GM19324 (cell line): ENCODE measurements around the gene EGFR.

Experiments
- ATAC-seq: cut with Tn5 transposase; IDR thresholded peaks from one replicate; pipeline ENCODE4 v1.9.1; 2021; ENCODE audit warnings: mild to moderate bottlenecking, moderate library complexity; ENCODE audit not compliant: unreplicated experiment, low FRiP score

The EGFR gene

DNA sequence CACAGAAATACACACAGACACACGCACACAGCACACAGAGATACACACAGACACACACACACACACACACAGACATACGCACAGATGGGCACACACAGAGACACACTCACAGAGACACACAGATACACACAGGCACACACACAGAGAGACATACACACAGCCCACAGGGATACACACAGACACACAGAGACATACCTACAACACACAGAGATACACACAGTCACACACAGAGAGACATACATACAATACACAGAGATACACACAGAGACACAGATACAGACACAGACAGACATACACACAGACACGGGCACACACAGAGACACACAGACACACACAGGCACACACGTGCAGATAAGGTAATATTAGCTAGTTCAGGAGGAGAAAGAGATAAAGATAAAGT lies 76.9 kb downstream of the EGFR start:
- no peak for ATAC-seq

DNA sequence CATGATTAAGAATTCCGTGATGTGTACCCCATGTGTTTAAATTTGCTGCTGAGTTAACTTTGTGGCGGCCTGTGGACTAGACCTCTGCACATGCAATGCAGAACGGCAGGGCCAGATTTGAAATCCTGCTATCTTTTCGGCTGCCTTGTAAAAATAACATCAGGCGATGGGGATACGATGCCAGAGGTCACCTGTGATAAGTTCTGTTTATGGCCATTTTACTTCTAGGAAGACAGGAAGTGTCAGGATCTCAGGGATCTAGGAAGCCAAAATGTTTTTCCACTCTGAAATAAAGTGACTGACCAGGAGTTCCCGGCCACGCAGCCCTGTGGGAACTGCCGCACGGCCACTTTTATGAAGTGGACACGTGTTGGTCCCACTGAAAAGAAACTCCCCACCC lies 77.5 kb downstream of the EGFR start:
- no peak for ATAC-seq

DNA sequence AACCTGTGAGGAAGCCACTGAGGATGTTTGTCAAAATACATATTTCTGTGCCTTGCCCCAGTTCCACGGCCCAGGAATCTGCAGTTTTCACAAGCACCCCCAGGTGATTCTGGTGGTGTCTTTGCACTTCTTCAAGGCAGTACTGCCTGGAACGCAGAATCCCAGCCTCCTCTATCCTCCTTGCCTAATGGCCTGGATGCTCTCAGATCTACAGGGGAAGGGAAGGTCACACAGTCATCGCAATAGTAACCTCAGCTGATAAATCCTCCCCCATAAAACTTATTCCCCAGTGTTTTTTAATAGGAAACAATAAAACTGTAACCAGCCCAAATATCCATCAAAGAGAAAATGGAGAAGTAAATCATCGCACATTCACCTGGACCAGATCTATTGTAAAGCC lies 78.3 kb downstream of the EGFR start:
- ATAC-seq: no peak

DNA sequence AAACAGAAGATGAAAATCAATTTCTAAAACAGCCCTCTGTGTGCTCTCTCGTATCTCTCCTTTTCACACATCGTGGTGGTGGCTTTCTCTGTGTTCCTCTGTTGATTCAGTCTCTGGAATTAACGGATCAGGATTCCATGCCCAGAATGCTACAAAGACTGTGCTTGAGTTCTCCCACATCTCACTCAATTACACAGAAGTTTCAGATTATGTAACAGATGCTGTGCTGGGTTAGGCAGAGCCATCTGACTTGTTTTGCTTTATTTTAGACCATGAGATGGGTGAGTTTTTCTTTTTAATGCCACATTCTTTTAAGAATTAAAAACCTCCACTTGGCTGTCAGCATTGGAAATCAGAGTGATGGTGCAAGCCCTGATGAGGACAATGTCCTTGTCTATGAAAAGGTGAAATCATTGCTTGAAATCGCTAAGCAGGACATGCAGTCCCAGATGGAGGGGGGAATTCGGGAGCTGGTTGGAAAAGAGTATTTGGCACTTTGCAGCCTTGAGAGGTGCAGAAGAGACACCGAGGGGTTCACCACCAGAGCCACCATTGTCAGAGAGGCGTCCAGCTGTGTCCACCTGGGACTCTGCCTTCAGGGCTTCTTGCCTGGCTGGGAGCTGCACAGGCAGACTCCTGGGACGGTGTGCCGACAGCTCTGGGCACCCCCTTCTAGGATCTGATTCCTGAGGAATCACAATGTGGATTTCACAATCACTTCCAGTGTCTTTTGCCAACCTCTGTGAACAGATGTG lies 80.4 kb downstream of the EGFR start:
- no peak for ATAC-seq

DNA sequence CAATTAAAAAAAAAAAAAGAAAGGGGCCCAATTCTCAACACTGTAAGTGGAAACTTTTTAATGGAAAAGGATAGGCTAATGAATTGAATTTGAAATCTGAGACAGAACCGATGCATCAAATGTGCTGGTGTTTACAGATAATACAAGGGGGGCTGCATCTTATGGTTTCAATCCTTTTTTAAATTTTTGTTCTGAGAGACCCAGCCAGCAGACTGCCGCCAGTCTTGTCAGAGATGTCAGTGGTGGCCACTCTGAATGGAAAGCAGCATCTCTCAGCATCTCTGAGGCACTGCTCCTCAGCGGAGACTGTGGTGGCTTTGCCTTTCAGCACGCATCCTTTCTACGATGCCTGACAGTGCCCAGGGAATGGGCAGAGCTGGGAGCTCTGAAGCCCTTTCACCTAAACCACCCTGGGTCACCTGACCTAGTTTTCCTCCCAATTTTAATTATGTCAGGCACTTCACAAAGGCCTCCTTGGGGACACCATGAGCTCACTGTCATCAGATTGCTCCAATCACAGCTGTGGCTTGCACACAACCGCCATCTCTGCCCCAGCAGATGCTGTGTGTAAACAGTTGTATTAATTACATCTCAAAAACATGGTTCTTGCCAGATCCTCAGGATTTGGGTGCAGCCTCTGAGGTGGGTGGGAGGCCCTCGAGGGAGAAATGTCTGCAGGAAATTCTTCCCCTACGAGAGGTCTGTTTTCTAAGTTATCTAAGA lies 81.2 kb downstream of the EGFR start:
- ATAC-seq: no peak

DNA sequence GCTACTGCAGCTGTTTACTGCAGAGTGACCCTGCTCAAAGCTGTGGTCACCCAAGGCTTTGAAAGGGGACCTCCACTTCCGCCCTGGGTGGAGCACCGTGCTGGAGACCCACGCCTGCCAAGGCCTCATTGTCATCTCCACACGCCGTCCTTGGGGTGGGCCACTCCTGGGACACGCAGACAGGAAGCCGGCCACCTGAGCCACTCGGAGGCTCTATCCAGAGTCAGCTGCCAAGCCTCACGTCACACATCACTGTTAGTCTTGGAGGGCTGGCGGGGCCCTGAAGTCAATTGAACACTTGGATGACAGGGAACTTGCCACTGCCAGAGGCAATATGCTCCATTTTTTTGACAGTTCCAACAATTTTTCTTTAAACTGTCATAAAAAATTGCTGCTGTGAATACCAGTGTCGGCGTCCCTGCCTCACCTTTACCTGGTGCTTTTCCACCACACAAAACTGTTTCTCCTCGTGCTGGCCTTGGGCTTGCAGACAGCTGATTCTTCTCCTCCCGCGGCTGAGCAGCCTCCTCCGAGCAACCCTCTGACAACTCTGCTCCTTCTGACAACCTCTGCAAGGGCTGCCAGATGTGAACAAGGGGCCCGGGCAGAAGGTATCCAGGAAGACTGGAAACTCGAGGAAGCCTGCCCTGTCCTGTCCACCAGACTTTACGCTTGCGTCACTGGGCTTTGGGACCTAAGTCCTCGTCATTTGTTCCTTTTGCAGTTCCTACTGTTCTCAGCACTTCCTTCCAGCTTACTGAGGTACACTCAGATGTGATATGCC lies 81.9 kb downstream of the EGFR start:
- ATAC-seq: no peak

DNA sequence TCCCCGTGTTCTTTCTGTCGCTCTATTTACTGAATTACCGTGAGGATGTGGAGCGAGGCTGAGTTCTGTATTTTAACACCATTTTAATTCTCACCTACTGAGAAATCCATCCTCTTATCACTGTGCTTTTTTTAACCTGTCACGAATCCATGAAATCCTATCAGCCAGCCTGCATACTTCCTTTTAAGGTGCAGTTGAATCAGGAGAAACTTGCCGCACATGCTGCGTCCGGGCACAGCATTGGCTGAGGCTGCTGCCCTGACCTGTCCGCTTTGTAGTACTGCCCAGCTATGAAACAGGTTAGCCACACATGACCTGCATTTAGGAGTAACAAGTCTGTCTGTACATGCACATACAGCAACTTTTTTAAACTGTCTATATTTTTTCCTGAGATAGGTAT lies 82.5 kb downstream of the EGFR start:
- no peak for ATAC-seq

DNA sequence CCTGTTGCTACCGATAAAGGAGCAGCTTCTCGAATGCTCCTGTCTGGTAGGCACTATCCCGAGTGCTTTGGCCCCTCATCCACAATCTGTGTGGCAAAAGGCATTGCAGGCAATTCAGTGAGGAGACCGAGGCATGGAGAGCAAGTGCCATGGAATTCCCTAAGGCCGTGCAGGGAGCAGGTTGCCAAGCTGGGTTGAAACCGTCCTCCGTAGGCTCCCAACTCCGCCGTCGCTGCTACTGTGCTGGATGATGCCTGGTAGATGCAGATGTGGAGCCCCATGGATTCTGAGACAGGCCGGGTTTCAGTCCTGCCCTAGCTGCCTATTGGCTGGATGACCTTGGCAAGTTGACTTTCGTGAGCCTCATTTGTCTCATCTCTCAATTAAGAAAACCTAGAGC lies 85.3 kb downstream of the EGFR start:
- ATAC-seq: no peak

DNA sequence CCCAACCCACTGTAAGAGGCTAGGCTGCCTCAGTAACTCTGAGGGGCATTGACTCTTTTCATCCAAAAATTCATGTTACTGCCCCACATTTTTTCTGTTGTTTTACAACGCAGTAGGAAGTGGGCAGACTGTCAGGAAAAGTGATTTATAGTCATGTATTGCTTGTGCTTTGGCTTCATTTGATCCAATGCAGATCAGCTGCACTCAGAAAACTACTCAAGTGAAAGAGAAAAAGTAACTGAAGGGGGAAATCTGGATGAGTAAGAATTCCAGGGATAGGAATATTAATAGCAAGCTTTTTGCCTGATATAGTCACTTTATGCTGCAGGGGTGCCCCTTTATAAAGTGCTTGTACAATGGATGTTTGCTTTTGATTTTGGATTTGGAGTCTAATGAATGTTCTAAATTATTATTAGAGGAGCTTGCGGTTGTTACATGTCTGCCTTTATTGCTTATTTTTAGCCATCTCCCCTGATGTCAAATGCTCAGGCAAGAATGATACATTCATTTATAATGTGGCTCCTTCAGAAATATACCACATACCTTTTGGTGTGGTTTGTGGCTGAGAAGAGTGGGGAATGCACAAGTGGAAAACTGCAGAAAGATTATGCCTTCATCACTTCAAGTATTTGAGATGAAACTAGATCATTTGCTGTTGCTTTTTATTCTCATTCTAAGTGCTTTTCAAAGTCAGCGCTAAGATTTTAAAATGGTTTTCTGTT lies 86.1 kb downstream of the EGFR start:
- no peak for ATAC-seq

DNA sequence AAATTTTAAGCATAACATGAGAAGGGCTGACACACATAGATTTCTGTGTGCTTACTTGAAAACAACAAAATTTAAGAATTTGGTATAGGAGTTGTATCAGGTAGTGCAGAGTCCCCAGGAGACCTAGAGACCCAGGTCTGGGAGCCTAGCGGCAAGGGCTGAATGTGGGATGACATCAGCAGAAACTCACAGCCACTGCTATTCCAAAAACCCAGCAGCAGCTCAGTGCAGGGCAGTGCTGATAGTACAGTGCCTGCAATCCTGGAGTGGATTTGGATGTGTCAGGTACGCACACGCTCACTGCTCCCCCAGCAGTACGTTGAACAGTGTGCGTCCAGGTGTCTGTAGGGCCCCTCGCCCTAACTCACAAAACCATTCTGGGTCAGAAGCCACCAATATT lies 87.1 kb downstream of the EGFR start:
- no peak for ATAC-seq

DNA sequence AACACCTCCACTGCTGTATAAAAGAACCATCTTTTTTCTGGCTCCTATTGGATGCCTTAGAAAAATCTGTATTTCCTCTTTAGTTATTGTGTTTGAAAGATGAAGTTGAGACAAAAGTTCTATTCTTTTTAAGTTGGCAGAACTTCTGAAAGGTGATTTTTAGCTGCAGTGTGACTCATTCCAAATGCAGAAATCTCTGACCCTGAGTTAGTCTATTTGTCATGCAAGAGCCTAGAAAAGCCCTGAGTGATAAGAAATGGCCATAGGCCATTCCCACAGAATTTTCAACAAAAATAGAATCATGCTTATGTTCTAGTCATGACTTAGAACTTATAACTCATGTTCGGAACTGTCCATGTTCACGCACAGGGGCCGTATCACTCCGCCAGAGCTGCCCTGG lies 89.1 kb downstream of the EGFR start:
- ATAC-seq: no peak

DNA sequence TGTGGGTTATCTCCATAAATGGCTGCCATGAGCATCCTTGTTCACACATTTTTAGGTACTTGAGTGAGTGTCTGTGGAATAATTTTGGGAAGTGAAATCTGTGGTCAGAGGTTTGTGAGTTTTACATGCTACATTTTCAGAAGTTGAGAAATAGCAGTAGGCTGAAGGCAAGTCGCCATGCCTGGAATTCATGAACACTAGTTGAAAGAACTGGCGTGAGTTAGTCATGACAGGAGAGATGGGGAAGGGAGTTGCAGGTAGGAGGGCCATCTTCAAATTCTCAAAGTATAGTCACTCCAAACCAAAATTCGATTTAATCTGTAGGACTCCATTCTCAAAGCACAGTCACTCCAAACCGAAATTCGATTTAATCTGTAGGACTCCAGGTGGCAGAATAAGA lies 89.6 kb downstream of the EGFR start:
- no peak for ATAC-seq

DNA sequence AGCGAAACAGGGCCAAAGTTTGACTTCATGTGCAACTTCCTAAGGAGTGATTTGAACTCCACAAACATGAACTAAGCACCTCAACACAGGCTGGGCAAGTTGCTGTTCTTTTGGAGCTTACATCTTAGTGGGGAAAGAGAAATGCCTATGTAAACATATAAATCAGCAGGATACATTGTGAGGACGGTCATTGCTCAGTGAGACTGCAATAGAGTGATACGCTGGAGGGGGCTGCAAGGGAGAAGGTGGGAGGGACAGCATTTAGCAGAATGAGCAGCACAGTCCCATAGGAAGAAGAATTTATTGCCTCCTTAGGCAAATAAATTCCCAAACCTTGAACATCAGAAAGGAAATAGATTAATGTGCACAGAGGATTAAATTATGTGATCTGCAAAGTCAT lies 90.0 kb downstream of the EGFR start:
- no peak for ATAC-seq

DNA sequence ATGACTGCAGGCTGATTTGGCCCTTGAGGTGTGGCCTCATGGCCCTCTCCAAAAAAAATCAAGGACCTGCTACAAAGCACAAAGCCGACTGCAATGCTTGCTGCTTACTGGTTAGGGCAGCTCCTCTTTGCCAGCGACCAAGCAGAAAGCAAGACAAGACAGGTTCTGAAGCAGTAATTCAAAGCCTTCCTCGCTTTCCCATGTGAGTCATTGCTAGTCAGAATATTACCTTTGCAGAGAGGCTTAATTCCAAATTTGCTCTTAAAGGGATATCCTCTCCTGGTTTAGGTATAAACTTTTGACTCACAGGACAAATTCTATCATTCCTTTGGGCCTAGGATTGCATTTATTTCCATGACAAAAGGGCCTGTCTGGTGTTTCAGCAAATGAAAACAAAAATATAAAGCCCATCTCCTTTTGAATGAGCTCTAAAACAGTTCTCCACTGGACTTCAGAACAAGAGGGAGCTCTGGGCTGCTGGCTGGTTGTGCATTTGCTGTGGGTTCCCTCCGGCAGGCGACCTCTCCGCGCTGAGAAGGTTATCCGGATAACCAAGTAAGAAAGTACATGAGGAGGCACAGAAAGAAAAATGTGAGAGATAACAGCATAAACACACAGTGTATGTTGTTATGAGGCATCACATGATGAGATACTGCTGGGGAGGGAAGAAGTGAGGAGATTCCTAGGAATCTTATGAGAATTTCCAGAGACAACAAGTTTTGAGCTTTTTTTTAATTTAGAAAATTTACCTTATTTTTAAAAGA lies 90.8 kb downstream of the EGFR start:
- no peak for ATAC-seq

DNA sequence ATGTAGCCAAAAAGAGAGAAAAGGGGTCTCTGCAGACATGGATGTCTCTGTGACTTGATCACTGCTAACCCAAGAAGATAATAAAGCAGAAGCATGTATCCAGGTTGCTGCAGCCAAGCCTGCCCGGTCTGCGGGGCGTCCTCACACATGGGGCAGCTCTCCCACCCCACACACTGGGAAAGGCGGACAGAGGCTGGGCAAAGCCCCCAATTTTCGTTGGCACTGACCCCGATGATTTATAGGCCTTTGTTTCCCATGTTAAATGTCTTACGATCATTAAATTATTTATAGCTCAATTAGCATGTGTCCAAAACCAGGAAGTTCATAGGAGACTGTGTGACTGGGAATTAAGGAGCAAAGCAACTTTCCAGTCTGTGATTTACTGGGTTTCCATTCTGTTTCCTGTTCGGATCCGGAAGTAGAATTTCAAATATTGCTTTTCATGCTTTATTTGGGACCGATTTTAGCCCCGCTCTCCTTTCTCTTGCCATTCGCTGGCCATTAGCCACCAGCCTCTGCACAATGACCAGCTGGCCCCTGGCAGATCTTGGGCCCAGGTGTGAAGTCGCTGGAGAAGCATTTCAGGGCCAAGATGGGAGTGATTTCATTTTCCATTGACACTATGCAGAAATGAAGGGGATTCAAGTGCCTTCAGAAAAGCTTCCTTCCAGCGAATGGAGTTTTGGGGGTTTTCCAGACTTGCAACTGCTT lies 91.6 kb downstream of the EGFR start:
- no peak for ATAC-seq

DNA sequence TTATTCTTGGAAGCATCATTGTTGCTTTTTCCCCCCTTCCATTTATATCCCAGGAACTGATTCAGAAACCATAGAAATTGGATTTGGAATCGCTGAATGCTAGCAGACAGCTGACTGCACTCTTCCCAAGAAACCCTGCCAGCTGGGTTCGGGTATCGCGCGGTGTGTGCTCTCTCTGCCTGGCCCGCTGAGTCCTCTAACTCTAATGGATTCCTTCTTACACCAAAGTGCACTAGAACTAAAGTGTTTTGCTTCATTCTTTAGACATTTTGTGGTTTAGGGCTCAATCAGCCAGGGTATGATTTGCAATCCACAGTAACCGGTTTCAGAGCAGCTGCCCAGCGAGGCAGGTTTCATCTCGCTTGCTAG lies 92.2 kb downstream of the EGFR start:
- no peak for ATAC-seq

DNA sequence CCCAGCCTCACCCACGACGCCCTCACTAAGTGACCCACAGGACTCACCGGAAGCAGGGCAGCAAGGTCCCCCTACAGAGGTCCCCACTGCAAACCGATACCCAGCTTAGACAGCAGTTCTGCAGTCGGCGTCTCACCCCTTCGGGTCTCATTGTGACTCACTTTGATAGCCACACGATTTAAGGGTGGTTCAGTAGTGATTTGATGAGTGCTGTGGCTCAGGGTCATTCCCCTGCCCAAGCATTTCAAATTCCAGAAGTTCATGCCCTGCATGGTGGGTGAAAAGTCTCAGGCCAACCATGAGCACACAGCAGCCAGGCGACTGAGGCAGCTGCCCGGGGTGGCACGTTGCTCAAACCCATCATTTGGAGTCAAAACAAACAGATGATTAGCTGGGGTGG lies 93.2 kb downstream of the EGFR start:
- no peak for ATAC-seq

DNA sequence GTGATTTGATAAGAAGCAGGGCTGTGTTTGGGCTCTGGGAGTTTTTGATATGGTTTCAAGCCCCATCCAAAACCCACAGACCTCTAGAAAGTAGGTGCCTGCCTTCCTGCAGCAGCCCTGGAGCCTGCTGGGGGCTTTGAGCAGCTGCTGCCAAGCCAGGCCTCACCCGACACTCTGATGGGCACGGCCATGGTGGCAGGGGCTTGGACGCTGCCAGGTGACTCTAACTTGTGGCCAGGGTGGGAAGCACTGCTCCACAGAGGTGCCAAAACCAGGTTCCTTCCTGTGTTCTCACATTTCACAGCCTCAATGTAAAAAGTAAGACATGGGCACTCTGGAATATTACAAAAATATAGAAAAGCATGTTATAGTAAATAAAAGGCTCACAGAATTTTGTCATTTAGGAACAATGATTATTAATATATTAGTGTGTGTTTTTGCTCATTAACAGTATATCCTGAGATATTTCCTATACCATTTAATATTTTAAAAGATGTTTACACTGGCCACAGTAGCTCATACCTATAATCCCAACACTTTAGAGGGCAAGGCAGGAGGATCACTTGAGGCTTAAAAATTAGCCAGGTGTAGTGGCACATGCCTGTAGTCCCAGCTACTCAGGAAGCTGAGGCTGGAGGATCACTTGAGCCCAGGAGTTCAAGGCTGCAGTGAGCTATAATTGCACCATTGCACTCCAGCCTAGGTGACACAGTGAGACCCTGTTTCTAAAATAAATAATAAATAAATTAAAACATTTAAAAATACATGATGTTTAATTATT lies 95.1 kb downstream of the EGFR start:
- ATAC-seq: no peak

DNA sequence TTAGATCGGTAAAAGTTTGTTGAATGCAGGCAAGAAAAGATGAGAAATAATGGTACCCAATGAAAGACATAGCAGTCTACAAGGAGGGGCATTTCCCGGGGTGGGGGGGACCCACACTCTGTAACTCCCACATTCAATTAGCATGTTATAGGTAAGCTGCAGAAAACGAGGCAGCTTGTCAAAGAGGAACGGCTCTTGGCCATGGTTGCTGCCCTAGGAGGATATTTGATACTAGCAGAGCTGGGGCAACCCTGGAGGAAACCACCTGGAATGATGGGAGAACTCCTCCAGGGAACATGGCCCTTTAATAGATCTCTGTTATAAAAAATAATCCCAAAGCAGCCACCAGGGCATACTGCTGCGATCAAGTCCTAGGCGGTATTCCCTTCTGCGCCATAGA lies 98.5 kb downstream of the EGFR start:
- no peak for ATAC-seq
